HG03520 (cell line): ENCODE measurements around the gene NME7.
A peak's percentile ranks its signal among the peaks of the same experiment; 100 is the strongest.

Experiments
- ATAC-seq: cut with Tn5 transposase; IDR thresholded peaks from one replicate; pipeline ENCODE4 v1.9.1; 2021; ENCODE audit warnings: mild to moderate bottlenecking, moderate library complexity; ENCODE audit not compliant: unreplicated experiment

The NME7 gene

DNA sequence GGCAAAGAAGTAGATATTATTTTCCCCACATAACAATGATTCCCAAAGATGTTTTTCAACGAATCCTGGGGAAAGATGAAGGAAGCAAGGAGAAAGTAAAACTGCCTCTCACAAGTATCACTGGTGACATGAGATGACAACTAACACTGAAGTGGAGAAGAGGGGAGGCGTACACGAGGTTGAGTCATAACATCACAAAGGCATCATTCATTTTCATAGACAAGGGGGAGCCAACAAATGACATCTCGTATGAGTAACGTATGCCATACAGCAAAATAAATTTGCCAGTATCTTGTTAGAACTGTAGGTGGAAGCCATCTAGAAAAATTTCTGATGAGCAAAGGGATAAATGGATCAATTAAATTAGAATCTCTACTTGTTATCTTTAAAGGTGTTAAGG, 204.5 kb downstream of the NME7 start:
- ATAC-seq: peak; percentile 78

DNA sequence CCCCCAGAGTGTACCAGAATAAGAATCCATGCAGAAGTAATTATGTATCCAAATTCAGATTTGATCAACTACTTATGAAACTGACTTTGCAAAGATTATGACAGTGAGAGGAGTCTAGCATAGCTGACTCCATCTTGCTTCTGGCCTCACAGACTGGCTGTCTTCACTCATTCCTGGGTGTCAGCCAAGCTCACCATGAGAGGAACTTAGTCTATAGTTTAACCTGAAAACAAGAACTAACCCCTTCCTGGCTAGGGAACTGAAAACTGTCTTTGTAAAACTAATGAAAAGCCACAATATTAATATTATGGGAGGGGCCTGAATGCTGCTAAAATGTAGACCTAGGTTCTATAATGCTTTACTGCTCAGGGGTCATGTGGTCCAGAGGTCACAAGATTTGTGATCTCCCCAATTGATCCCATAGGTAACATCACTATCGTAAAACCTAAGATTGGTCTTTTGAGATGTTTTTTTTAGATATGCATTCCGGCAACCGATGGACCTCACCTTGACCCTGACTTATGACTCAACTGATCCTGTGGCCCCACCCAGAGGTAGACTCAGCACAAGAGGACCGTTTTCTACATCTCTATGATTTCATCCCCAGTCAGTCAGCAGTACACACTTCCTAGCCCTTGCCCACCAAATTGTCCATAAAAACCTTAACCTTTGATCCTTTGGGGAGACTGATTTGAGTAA, 206.0 kb downstream of the NME7 start:
- ATAC-seq: peak; percentile 60

DNA sequence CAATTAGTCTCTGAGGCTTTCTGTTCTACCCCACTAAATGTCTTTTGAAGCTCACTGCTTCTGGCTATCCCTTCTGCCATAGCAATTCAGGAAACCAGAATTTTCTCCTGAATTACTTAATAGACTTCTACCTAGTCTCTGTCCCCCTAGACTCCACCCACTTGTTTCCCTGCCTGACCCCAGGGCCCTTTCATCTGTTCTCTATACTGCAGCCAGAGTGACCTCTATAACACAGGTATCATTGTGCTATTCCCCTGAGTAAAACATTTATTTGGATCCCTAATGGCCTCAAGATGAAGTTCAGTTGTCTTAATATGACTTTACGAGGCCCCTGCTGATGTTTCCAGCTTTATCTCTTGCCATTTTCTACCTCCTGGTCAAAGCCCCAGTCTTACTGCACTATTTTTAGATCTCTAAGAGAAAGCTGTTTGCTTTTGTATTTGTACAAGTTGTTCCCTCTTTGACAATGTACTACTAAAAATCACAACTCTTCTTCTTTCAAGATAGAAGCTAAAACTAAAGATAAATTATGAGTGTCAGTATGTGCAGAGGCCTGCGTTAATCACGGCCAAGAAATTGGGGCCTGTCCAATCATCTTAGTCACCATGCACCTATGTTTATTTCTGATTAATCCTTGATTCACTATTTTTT, 206.6 kb downstream of the NME7 start:
- no peak for ATAC-seq

DNA sequence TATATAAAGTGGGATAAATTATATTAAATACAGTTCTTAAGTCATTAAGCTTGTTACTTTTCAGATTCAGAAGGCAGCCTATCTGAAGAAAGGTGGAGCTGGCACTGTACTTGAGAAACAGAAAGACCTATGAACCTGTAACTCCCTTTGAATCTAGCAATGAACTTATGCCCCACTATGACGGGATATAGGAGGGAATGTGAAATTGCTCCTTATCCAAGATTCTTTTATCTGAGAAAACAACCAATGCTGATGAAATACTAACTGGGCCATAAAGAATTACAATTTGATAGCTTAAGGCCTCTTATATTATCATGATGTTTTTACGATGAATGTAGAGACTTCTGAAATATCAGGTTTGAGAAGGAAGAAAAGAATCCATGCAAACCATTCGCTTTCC, 211.0 kb downstream of the NME7 start:
- no peak for ATAC-seq

DNA sequence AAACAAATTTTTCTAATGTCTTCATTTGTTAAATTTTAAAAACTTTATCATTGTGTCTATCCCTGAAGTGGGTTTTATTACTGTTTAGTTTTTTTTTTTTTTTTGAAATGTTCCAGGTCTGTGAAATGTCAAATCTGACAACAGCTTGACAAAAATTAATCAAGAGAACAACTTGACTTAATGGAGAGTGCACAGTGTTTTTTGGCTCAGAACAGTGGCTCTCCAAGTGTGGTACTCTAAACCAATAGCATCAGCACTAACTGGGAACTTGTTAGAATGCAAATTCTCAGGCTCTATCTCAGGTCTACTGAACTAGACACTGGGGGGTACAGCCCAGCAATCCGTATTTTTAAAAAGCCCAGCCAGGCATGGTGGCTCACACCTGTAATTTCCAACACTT, 211.9 kb downstream of the NME7 start:
- no peak for ATAC-seq

DNA sequence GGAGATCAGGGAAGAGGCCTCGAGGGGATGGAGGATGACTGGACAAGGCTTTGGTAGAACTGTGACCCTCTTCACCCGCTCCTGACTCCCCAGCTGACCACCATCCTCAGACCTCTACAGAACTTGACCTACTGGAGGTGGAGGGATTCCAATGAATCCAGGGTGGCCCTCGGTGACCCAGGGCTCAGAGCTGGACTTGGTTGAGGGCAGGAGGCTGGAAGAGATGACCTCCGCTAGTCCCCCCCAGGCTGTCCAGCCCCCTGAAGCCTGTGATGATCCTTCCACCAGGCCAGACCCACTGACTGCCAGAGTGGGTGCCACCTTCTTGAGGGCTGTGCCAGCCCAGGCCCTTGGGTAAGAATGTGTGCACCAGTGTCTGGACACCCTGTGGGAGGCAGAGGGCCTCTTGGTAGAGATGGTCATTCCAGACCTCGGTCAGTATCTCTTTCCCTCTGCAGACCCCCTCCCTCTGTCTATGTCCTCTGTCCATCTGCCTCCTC, 216.2 kb downstream of the NME7 start:
- ATAC-seq: no peak

DNA sequence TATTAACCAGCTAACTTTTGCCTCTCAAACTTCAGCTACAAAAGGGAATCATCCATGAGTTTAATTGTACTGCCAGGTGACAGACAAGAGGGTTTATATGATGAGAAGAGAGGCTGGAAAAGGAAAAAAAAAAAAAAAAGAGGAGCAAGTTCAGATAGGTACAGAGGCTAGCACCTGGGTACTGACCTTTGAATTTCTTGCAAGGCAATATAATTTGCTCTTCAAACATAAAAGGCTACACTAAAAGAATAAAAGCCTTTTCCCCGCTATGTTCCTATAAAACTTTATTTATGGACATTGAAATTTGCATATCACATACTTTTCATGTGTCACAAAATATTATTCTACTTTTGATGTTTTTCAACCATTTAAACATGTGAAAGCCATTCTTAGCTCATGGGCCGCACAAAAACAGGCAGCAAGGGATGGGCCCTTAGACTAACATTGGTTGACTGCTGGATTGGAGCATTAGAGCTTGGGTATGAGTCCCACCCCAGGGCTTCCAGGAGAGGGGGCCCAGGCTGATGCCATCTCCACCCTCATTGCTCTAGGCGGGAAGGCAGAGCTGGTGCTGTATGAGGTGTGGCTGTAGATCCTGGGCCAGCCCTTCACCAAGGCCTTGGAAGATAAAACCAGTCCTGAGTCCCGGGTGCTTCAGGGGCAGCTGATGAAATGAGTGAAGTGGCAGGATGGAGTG, 216.8 kb downstream of the NME7 start:
- ATAC-seq: no peak

DNA sequence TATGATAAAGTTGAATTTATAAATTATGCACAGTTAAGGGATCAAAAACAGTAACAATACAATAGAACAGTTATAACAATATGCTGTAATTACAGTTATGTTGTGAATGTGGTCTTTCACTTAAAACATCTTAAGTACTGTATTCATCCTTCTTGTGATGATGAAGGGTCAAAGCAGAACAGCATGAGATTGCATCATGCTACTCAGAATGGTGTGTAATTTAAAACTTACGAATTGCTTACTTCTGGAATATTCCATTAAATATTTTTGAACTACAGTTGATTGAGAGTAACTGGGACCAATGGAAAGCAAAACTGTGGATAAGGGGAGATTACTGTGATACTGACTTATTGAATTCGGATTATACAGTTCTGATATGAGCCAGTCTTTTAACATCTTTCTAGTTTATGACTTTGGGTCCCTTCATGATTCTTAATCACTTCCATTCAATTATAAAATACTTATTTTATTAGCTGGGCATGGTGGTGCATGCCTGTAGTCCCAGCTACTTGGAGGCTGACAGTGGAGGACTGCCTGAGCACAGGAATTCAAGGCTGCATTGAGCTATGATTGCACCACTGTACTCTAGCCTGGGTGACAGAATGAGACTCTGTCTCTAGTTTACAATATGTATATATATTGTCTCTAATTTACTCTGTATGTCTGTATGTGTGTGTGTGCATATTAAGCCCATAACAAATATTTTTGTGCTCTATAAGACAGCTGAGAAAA, 217.9 kb downstream of the NME7 start:
- no peak for ATAC-seq

DNA sequence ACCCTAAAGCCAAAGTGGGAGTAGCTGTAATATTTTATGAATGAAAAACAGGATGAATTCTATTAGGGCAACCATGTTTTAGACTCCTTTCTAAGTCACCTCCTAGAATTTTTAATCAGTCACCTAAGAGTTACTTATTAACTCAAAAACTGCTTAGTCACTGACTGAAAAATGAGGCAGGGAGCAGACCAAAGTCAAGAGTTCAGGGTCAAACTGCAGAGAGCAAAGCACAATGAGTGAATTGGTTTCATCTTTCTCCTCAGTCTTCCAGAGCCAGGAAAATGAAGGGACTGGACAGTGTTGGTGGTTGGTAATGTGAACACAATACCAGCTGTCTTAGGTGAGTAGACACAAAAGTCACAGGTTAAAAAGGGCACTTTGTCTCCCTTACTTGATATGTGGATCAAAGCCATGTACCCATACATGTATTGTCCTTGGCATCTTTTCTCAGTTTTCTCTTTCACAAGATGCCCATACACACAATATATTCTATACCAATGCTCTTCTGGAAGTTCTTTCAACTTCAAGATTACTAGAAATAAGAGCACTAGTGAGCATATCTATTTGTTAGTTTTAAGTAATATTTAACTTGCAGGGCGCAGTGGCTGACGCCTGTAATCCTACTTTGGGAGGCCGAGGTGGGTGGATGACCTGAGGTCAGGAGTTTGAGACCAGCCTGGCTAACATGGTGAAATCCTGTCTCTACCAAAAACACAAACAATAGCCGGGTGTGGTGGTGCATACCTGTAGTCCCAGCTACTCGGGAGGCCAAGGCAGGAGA, 218.9 kb downstream of the NME7 start:
- no peak for ATAC-seq

DNA sequence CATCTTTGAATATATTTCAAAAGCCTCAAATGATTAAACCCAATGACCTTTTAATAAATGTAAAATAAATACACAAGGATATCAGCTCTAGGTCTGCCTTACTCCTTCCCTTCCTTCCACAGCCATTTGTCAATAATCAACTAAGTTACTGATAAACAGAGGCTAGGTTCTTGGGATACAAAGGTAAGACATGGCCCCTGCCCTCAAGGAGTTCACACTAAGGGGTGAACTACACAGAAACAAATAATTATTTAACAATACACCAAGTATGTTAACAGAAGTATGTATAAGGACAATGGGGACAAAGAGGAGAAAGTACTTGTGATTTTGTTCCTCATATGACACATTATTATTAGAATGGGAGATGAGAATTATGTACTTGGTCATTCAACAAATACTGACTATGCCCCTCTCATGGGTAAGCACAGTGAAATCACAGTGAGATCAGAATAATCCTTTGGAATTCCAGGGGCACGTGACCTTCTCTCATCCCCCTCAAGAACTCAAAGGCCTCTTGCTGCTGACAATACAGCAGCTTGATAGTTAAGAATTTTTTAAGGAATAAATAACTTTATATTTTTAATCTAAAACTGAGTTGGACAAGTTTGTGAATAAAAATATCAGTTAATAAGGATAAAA, 220.9 kb downstream of the NME7 start:
- no peak for ATAC-seq

DNA sequence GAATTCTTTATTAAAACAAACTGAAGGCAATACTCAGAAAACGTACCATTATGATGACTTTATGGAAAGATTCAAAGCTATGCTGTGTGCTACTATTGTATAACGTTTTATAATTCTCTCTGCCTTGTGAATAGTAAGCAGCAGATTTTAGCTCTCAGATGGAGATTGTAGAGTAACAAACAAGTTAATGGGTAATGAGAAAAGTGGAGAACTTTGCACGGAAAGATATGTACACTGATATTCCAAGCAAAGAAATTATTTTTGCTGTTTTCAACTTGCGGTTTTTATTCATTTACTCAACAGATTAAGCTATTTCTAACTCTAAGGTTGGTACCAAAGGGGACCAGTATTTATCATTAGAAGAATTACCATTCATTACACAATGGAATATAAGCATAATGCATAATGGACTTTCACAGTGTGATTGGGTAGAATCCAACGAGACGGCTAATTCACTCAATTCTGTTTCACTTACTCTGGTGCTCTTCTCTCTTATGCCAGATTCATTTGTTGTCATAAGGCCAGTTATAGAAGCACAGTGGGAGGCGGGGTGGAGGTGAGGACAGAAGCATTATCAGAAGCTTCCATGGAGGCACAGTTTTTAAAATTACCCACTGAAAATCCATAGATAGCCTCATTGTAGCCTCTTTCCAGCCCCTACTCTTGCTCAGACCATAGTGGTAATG, 222.5 kb downstream of the NME7 start:
- no peak for ATAC-seq

DNA sequence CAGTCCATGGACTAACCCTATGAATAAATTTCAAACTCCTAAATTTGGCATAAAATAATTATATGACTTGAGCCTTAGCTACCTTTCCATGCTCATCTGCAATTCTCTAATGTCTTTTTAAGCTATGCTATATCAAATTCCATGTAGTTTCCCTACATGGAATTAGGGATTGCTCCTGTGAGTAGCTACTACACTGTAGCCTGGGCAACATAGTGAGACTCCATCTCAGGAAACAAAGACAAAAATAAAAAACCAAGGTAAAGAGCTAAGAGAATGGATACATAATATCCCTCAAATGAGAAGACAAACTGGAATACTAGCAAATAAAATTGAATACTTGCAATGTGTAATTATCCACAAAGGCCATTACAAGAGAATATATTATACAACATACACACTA, 223.6 kb downstream of the NME7 start:
- no peak for ATAC-seq

DNA sequence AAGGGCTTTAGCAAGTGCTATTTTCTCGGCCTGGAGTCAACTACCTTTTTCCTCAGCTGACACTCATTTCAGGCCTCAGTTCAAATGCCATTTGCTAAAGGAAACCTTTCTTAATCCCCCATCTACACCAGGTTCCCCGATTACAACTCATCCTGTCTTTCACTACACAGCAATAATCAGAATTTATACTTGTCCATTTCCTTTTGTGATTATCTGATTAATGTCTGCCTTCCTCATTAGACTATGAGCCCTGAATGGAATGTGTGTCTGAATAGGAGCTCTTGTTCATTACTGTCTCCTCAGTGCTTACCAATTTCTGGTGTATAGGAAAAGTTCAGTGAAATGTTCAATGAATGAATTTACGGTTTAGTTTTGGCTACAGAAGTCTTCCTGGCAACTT, 224.3 kb downstream of the NME7 start:
- no peak for ATAC-seq

DNA sequence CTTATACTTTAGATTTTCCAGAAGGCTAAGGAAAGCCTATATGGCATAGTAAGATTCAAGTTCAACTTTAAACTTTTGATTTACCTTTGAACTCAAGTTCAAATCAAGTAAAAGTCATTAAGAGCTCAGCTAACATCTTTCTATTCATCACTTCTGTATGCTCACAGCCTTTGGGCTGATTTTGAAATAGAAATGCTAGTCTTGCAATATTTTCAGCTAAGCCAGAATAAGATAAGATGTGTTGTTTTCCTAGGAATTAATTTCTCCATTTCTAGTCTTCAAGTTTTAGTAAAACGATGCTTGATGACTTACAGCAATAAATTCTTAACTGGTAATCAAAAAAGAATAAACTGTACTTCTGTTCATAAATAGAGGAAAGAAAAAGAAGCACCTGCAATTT, 225.5 kb downstream of the NME7 start:
- ATAC-seq: no peak

DNA sequence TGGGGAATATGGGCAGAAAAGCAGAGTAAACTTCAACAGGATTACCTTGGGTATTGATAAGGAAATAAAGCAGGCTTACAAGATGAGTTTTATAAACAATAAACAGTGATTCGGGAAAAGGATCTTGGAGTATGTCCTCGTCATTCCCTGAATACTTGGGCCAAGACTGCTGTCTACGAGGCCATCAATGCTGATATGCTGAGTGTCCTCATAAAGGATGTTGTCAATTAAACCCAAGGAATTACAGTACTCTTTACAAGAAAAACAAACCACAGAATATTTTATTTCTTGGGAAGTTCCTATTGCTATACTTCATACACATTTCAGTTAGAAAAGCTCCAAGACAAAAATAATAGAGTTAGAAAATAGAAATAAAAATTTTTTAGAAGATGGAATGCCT, 226.2 kb downstream of the NME7 start:
- no peak for ATAC-seq

DNA sequence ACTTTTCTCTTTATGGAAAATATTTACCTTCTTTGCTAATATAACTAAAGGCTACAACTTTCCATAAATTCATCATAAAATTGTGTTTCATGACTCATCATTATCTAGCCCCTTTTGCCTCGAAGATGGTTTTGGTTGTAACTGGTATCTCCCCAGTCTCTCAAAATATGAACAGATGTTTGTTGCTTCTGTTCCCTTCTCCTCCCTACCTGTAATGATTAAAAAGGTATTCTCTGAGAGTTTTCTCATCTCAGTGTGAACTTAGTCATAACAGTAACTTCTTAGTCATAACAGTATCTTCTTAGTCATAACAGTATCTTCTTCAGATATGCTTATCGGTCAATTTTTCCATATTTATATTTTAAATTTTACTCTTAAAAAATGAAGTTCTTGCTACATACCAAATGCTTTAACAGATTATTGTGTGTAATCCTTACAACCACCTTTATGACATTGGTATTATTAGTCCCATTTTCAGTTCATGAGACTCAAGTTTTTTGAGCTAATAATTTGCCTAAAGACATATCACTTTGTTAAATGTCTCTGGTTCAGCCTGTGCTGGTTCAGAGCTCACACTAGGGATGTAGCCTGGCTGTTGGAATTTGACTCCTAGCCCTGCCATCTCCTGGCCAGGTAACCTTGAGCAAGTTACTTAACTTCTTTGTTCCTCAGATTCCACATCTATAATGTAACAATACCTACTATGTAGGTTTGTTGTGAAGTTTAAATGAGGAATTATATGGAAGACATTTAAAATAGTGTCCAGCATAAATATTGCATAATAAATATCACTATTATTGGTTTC, 228.5 kb downstream of the NME7 start:
- ATAC-seq: peak; percentile 96

DNA sequence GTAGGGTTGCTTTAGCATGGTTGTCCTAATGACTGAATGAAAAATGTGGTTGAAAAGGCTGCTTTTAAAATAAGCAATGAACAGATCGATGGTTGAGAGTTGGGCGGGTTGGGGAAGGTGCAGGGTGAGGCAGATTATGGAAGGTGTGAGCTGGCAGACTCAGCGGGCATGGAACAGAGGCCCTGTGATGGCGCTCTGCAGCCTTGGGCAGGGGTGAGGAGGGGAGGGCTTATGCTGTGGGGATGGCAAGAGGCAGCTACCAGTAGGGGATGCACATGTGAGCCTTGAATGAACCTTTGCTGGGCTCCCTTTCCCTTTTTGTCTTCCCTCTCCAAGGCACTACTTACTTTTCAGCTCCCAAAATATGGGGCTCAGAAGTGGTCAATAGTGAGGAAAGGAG, 230.2 kb downstream of the NME7 start:
- ATAC-seq: no peak

DNA sequence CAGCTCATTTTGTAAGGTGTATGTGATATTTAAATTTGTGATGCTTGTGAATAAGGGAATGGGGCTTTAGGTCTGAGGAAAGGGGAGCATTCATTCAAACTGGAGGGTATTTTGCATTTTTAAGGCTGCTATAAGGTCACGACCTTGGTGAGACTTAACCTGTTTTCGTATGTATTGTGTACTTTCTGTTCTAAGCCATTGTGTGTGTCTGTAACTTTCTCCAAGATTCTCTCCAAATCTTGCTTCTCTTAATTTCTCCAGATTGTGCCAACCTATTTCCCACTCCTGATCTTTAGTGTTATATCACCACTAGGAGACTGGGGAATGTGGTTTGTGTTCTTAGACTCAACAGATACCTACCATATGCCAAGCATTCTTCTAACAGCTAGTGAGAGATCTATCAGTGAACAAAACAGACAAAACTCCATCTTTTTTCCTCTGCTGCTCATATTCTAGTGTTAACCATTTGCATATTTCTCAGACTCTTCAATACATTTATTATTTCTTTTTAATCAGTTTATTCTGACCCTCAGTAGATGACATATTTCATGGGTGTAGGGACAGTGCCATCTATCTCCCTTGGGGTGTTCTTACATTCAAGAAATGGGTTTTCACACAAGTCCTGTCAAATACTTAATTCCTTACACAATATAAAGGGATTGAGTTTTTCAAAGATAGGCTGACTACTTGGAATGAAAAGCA, 233.6 kb downstream of the NME7 start:
- ATAC-seq: no peak
